ENCODE measurements around the gene ZNF780B. TPM values are rescaled to one million over a fixed set of nuclear protein-coding genes. Genes with fewer than 3 reads are reported as not detected.

ZNF780B gene
- total and polyA plus RNA-seq, 2 of the 8 experiments (the other 6 are each of a cell fraction or from before 2014, with no cell fraction given), result 3.1 to 22.4 TPM

DNA sequence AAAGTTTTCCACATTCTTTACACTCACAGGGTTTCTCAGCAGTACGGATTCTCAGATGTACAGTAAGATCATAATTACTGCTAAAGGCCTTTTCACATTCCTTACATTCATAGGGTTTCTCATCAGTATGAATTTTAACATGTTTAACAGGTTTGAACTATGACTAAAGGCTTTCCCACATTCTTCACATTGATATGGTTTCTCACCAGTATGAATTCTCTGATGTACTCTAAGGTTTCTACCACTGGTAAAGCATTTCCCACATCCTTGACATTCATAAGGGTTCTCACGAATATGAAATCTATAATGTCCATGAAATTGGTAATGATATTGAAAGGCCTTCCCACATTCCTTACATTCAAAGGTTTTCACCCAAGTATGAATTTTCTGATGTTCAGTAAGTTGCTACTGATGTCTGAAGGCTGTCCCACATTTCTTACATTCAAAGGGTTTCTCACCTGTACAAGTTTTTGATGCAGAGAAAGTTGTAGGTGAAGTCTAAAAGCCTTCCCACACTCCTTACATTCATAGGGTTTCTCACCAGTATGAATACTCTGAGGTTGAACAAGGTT lies 22.0 kb downstream of the ZNF780B start (continued):
- TF ChIP-seq CHD7 (IDR thresholded peaks at IDR 0.05; ENCODE audit: insufficient replicate concordance, low read length), result no peak

Measured in H1 (cell line).